Natural killer cell (primary cell): ENCODE measurements around the gene APOA5. TPM values are rescaled to one million over a fixed set of nuclear protein-coding genes. Genes with fewer than 3 reads are reported as not detected.

Experiments used
- ATAC-seq, 3 donors: fragments of 150-1000 bp in 2 of 3; fragments of 200-7000 bp in 1 of 3; cut with Tn5 transposase; 1 replicate in 1 of 3; 2 replicates in 2 of 3; pipeline ENCODE4 v1.10.0; 2021; ENCODE audit warnings: mild to moderate bottlenecking in 2 of 3, moderate library complexity in 2 of 3
- DNase-seq, 2 donors: peaks; one replicate each; pipeline versions ENCODE4 v3.0.0 to v3.0.0-alpha.2; 2013 to 2021; ENCODE audit warnings: mixed read lengths in 1 of 2
- H3K27ac ChIP-seq: one replicate; pipeline ENCODE4 v1.5.1; 2013; ENCODE audit warnings: mild to moderate bottlenecking, low read length
- H3K27me3 ChIP-seq: one replicate; pipeline ENCODE4 v1.6.1; 2013; ENCODE audit warnings: low read length; ENCODE audit not compliant: control insufficient read depth, insufficient read depth
- H3K36me3 ChIP-seq: one replicate; pipeline ENCODE4 v1.6.1; 2013; ENCODE audit warnings: low read length; ENCODE audit not compliant: control insufficient read depth, insufficient read depth
- H3K4me1 ChIP-seq: one replicate; pipeline ENCODE4 v1.6.1; 2013; ENCODE audit warnings: low read length; ENCODE audit not compliant: control insufficient read depth, insufficient read depth
- H3K4me3 ChIP-seq: one replicate; pipeline ENCODE4 v1.5.1; 2013; ENCODE audit warnings: low read length
- H3K9me3 ChIP-seq: one replicate; pipeline ENCODE4 v1.6.1; 2013; ENCODE audit warnings: low read length; ENCODE audit not compliant: control insufficient read depth, insufficient read depth
- H3K27ac Mint-ChIP-seq, 2 donors: one replicate each; pipeline ENCODE4 v1.8.0; 2022; ENCODE audit warnings: mild to moderate bottlenecking in 2 of 2, mixed read lengths in 2 of 2, moderate library complexity in 1 of 2
- H3K27me3 Mint-ChIP-seq, 2 donors: one replicate each; pipeline ENCODE4 v1.8.0; 2022; ENCODE audit warnings: low read depth in 2 of 2, mixed read lengths in 2 of 2
- H3K36me3 Mint-ChIP-seq: one replicate; pipeline ENCODE4 v1.8.0; 2022; ENCODE audit warnings: mixed read lengths
- H3K4me1 Mint-ChIP-seq, 2 donors: one replicate each; pipeline ENCODE4 v1.8.0; 2022; ENCODE audit warnings: mixed read lengths in 2 of 2
- H3K4me3 Mint-ChIP-seq: one replicate; pipeline ENCODE4 v1.8.0; 2022; ENCODE audit warnings: mild to moderate bottlenecking, moderate library complexity, mixed read lengths
- H3K9me3 Mint-ChIP-seq, 2 donors: one replicate each; pipeline ENCODE4 v1.8.0; 2022; ENCODE audit warnings: mixed read lengths in 2 of 2
- WGBS: methylation state at CpG from one replicate; pipeline ENCODE4 v1.1.7; 2013; ENCODE audit warnings: missing lambda C conversion rate; ENCODE audit not compliant: insufficient coverage; 5-methylcytosine and 5-hydroxymethylcytosine counted together
- intact Hi-C: fragments of 100-400 bp; cut with micrococcal nuclease; formaldehyde crosslinking; loops from one replicate; pipeline ENCODE4 v1.14.2; 2022
- total RNA-seq, 4 donors: library from RNA; stranded (reverse); fragments of 120-200 nt in 1 of 4; gene quantifications; one replicate each; pipeline versions ENCODE4 v1.2.3 to v1.2.4, GENCODE V29; 2013 to 2022
- TF ChIP-seq, protein P1 (sequence below): fragments of 200-600 bp; IDR thresholded peaks from one replicate; pipeline ENCODE4 v1.8.0; 2022; ENCODE audit warnings: antibody characterized with exemption

The APOA5 gene
- total RNA-seq, 3 donors from 2014 or later (not counting 1 experiment from before 2014, with no cell fraction given) = not detected

DNA sequence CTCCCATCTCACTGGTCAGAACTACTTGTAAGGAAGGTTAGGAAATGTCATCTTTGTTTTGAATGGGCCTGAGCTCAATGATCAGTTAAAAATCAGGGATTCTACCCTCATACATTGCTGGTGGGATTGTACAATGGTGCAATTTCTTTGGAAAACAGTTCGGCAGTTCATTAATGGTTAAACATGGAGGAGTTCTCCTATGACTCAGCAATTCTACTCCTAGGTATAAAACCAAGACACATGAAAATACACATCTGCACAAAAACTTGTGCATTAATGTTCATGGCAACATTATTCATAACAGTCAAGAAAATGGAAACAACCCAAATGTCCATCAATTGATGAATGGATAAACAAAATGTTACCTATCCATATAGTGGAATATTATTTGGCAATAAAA lies 4.9 kb upstream of the APOA5 start:
- TF ChIP-seq, protein P1, sequence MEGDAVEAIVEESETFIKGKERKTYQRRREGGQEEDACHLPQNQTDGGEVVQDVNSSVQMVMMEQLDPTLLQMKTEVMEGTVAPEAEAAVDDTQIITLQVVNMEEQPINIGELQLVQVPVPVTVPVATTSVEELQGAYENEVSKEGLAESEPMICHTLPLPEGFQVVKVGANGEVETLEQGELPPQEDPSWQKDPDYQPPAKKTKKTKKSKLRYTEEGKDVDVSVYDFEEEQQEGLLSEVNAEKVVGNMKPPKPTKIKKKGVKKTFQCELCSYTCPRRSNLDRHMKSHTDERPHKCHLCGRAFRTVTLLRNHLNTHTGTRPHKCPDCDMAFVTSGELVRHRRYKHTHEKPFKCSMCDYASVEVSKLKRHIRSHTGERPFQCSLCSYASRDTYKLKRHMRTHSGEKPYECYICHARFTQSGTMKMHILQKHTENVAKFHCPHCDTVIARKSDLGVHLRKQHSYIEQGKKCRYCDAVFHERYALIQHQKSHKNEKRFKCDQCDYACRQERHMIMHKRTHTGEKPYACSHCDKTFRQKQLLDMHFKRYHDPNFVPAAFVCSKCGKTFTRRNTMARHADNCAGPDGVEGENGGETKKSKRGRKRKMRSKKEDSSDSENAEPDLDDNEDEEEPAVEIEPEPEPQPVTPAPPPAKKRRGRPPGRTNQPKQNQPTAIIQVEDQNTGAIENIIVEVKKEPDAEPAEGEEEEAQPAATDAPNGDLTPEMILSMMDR = no peak
- Mint-ChIP-seq H3K4me3 (no peak overlapping the region), H3K4me1 (peaks cover 0 to under 1% of the 10 kb centered on the region in 2 donors), H3K9me3 (no peaks in the 10 kb centered on the region), H3K27ac (no peak overlapping the region), H3K27me3 (peaks cover 3 to 22% of the 10 kb centered on the region in 2 donors), H3K36me3 (no peaks in the 10 kb centered on the region)
- Histone ChIP-seq H3K27ac (no peak overlapping the region), H3K9me3 (no peaks in the 10 kb centered on the region), H3K36me3 (no peaks in the 10 kb centered on the region), H3K4me1 (peaks cover 2% of the 10 kb centered on the region), H3K4me3 (no peak overlapping the region), H3K27me3 (no peaks in the 10 kb centered on the region)
- intact Hi-C loops = no loop called here
- ATAC-seq (no peak), DNase-seq (no peak)
- no CpG with 5 or more reads among the region's 1 CpG for WGBS

DNA sequence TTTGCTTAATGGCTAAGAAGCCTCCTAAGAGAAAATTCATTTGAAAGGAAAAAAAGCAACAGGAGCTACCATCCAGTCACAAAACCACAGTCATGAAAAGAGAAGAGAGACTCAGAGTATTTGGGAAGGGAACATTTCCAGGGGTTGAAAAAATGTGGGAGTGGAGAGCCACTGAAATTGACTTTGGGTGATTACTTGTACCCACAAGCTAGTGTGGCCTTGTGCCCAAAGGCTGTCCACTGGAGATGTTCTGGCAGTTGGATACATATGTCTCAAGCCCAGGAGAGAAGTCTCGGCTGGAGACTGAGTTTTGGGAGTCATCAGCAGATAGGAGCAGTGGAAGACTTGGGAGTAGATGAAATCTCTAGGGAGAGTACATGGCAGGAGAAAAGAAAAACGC lies 3.2 kb upstream of the APOA5 start:
- no peak overlapping the region for H3K4me3 Mint-ChIP-seq
- H3K4me1 Mint-ChIP-seq = peaks cover 0 to 7% of the 10 kb centered on the region in 2 donors
- no peak for DNase-seq
- TF ChIP-seq, protein P1 = no peak
- no peak overlapping the region for H3K27ac Mint-ChIP-seq
- H3K27ac ChIP-seq = no peak overlapping the region
- intact Hi-C loops = loop anchor here (5.0 kb wide), 1 partner anchor 57 kb away; no protein-coding TSS in a partner anchor
- no peaks in the 10 kb centered on the region for H3K9me3 ChIP-seq
- no peak for ATAC-seq
- H3K36me3 Mint-ChIP-seq = no peaks in the 10 kb centered on the region
- H3K4me1 ChIP-seq = peaks cover 10% of the 10 kb centered on the region
- no peaks in the 10 kb centered on the region for H3K27me3 ChIP-seq
- WGBS = 82% methylated on average over 2 of the region's 2 CpGs
- H3K4me3 ChIP-seq = no peak overlapping the region
- peaks cover 3 to 13% of the 10 kb centered on the region in 2 donors for H3K27me3 Mint-ChIP-seq
- H3K36me3 ChIP-seq = no peaks in the 10 kb centered on the region
- no peaks in the 10 kb centered on the region for H3K9me3 Mint-ChIP-seq

DNA sequence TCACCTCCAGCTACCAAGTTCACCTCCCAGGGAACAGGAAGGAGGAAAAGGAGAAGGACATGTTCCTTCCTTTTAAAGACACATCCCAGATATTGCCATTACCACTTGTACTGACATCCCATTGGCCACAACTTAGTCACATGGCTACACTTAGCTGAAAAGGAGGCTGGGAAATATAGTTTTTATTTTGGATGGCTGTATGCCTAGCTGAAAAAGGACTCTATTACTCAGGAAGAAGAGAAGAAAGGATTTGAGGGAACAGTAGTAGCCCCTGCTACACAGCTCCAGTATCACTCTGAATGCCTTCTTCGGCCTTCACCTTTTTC lies 2.1 kb upstream of the APOA5 start:
- H3K4me1 Mint-ChIP-seq = peaks cover 2 to 12% of the 10 kb centered on the region in 2 donors
- no peaks in the 10 kb centered on the region for H3K9me3 ChIP-seq
- no peak overlapping the region for H3K4me3 ChIP-seq
- H3K36me3 Mint-ChIP-seq = no peaks in the 10 kb centered on the region
- H3K4me3 Mint-ChIP-seq = no peak overlapping the region
- 93% methylated on average over 1 of the region's 1 CpG for WGBS
- peaks cover 11% of the 10 kb centered on the region for H3K4me1 ChIP-seq
- no peak overlapping the region for H3K27ac Mint-ChIP-seq
- peaks cover under 1 to 2% of the 10 kb centered on the region in 2 donors for H3K27me3 Mint-ChIP-seq
- no peak overlapping the region for H3K27ac ChIP-seq
- TF ChIP-seq, protein P1 = no peak
- DNase-seq (no peak), ATAC-seq (no peak)
- intact Hi-C loops = loop anchor here (5.0 kb wide), 1 partner anchor 59 kb away; no protein-coding TSS in a partner anchor
- H3K36me3 ChIP-seq = no peaks in the 10 kb centered on the region
- no peaks in the 10 kb centered on the region for H3K27me3 ChIP-seq
- H3K9me3 Mint-ChIP-seq = no peaks in the 10 kb centered on the region
